Activated naive CD4-positive, alpha-beta T cell treated with anti-CD3 and anti-CD28 coated beads, Interleukin-2, amount 50 U/mL, for 72 hours (primary cell): ENCODE measurements around the gene SH3D21. TPM values are rescaled to one million over a fixed set of nuclear protein-coding genes. Genes with fewer than 3 reads are reported as not detected.

Source experiments
- ATAC-seq, 2 donors: fragments of 150-1000 bp; cut with Tn5 transposase; 2 replicates each; pipeline ENCODE4 v1.10.0; 2021; ENCODE audit warnings: mild to moderate bottlenecking in 2 of 2, moderate library complexity in 2 of 2
- DNase-seq, 2 donors: peaks; one replicate each; pipeline ENCODE4 v3.0.0; 2021 to 2022; ENCODE audit warnings: low spot score in 2 of 2
- H3K27ac Mint-ChIP-seq, 2 donors: one replicate each; pipeline ENCODE4 v1.8.0; 2022; ENCODE audit warnings: mild to moderate bottlenecking in 2 of 2, mixed read lengths in 2 of 2
- H3K36me3 Mint-ChIP-seq, 2 donors: one replicate each; pipeline ENCODE4 v1.8.0; 2022; ENCODE audit warnings: mixed read lengths in 2 of 2
- H3K9me3 Mint-ChIP-seq, 2 donors: one replicate each; pipeline ENCODE4 v1.8.0; 2022; ENCODE audit warnings: mixed read lengths in 2 of 2
- total RNA-seq, 2 donors: library from RNA; stranded (reverse); gene quantifications; one replicate each; pipeline ENCODE4 v1.2.3, GENCODE V29; 2022

The SH3D21 gene
- total RNA-seq, 2 donors from 2014 or later, result 4.4 to 47.1 TPM

GRCh38 chr1:36342426-36343185, 36.4 kb downstream of the SH3D21 start:
- Mint-ChIP-seq H3K9me3 (no peaks in the 10 kb centered on the region), H3K36me3 (peaks cover 0 to 5% of the 10 kb centered on the region in 2 donors), H3K27ac (peak overlapping the region; percentile 16 to 54)
- DNase-seq (peak in 1 of 2 donors; percentile 64), ATAC-seq (peak; percentile 80)

- Mint-ChIP-seq H3K36me3 (peaks cover 0 to 5% of the 10 kb centered on the region in 2 donors), H3K9me3 (no peaks in the 10 kb centered on the region), H3K27ac (peak overlapping the region in 1 of 2 donors; percentile 64)
- ATAC-seq (no peak), DNase-seq (no peak)
These were observed 37.7 kb downstream of the SH3D21 start for GRCh38 chr1:36343651-36344394.

- peaks cover 0 to 5% of the 10 kb centered on the region in 2 donors for H3K36me3 Mint-ChIP-seq
- ATAC-seq, result no peak
- DNase-seq, result no peak
- H3K9me3 Mint-ChIP-seq, result no peaks in the 10 kb centered on the region
- peak overlapping the region in 1 of 2 donors; percentile 64 for H3K27ac Mint-ChIP-seq
These were observed 38.2 kb downstream of the SH3D21 start for GRCh38 chr1:36344395-36344680.

- ATAC-seq, result no peak
- Mint-ChIP-seq H3K27ac (peak overlapping the region in 1 of 2 donors; percentile 43), H3K9me3 (no peaks in the 10 kb centered on the region), H3K36me3 (peaks cover 0 to 5% of the 10 kb centered on the region in 2 donors)
- no peak for DNase-seq
These were observed 39.2 kb downstream of the SH3D21 start for GRCh38 chr1:36345353-36345752.

GRCh38 chr1:36346741-36347370, 40.7 kb downstream of the SH3D21 start:
- ATAC-seq (no peak), DNase-seq (no peak)
- peaks cover 0 to 5% of the 10 kb centered on the region in 2 donors for H3K36me3 Mint-ChIP-seq
- H3K27ac Mint-ChIP-seq, result peak overlapping the region; percentile 8 to 87
- H3K9me3 Mint-ChIP-seq, result no peaks in the 10 kb centered on the region

GRCh38 chr1:36349241-36349671, 43.1 kb downstream of the SH3D21 start:
- peak; percentile 29 to 47 for ATAC-seq
- no peaks in the 10 kb centered on the region for H3K9me3 Mint-ChIP-seq
- peaks cover 0 to 8% of the 10 kb centered on the region in 2 donors for H3K36me3 Mint-ChIP-seq
- H3K27ac Mint-ChIP-seq, result peak overlapping the region in 1 of 2 donors; percentile 57
- DNase-seq, result no peak

GRCh38 chr1:36349839-36350238, 43.7 kb downstream of the SH3D21 start:
- DNase-seq (no peak), ATAC-seq (no peak)
- Mint-ChIP-seq H3K36me3 (peaks cover 0 to 10% of the 10 kb centered on the region in 2 donors), H3K9me3 (no peaks in the 10 kb centered on the region), H3K27ac (peak overlapping the region in 1 of 2 donors; percentile 86)

GRCh38 chr1:36350659-36351226, 44.6 kb downstream of the SH3D21 start:
- ATAC-seq (peak; percentile 70 to 93), DNase-seq (peak in 1 of 2 donors; percentile 76)
- Mint-ChIP-seq H3K9me3 (no peaks in the 10 kb centered on the region), H3K36me3 (peaks cover 0 to 10% of the 10 kb centered on the region in 2 donors), H3K27ac (peak overlapping the region in 1 of 2 donors; percentile 86)

GRCh38 chr1:36351227-36351977, 45.2 kb downstream of the SH3D21 start:
- Mint-ChIP-seq H3K27ac (peak overlapping the region; percentile 44 to 86), H3K36me3 (peaks cover 0 to 10% of the 10 kb centered on the region in 2 donors), H3K9me3 (no peaks in the 10 kb centered on the region)
- DNase-seq (no peak), ATAC-seq (peak; percentile 8 to 17)

GRCh38 chr1:36352125-36352909, 46.1 kb downstream of the SH3D21 start:
- H3K9me3 Mint-ChIP-seq, result no peaks in the 10 kb centered on the region
- DNase-seq (no peak), ATAC-seq (no peak)
- peak overlapping the region in 1 of 2 donors; percentile 92 for H3K27ac Mint-ChIP-seq
- H3K36me3 Mint-ChIP-seq, result peaks cover 0 to 6% of the 10 kb centered on the region in 2 donors

GRCh38 chr1:36352910-36353878, 47.0 kb downstream of the SH3D21 start:
- DNase-seq, result no peak
- no peaks in the 10 kb centered on the region for H3K9me3 Mint-ChIP-seq
- ATAC-seq, result no peak
- peak overlapping the region in 1 of 2 donors; percentile 87 for H3K27ac Mint-ChIP-seq
- H3K36me3 Mint-ChIP-seq, result peaks cover 3 to 5% of the 10 kb centered on the region in 2 donors

GRCh38 chr1:36354486-36354885, 48.3 kb downstream of the SH3D21 start:
- no peaks in the 10 kb centered on the region for H3K9me3 Mint-ChIP-seq
- DNase-seq, result no peak
- no peak for ATAC-seq
- H3K27ac Mint-ChIP-seq, result peak overlapping the region in 1 of 2 donors; percentile 87
- peaks cover 5 to 16% of the 10 kb centered on the region in 2 donors for H3K36me3 Mint-ChIP-seq

GRCh38 chr1:36355811-36356210, 49.6 kb downstream of the SH3D21 start:
- H3K36me3 Mint-ChIP-seq, result peaks cover 5 to 20% of the 10 kb centered on the region in 2 donors
- no peaks in the 10 kb centered on the region for H3K9me3 Mint-ChIP-seq
- ATAC-seq (no peak), DNase-seq (no peak)
- H3K27ac Mint-ChIP-seq, result peak overlapping the region; percentile 37 to 69

GRCh38 chr1:36358514-36359084, 52.4 kb downstream of the SH3D21 start:
- no peaks in the 10 kb centered on the region for H3K9me3 Mint-ChIP-seq
- no peak for DNase-seq
- H3K36me3 Mint-ChIP-seq, result peaks cover 5 to 20% of the 10 kb centered on the region in 2 donors
- peak overlapping the region; percentile 12 to 34 for H3K27ac Mint-ChIP-seq
- ATAC-seq, result no peak
